ENCODE results near the gene ATP6V0C. TPM values are rescaled to one million over a fixed set of nuclear protein-coding genes. Genes with fewer than 3 reads are reported as not detected.
"Not testable (repeated sequence)": the region's sequence is repeated elsewhere in the genome, so short reads cannot be mapped to it uniquely, and the experiment has no call there.

The ATP6V0C gene
- total RNA-seq, 4 donors from 2014 or later = 63.1 to 218 (median 126) TPM

DNA sequence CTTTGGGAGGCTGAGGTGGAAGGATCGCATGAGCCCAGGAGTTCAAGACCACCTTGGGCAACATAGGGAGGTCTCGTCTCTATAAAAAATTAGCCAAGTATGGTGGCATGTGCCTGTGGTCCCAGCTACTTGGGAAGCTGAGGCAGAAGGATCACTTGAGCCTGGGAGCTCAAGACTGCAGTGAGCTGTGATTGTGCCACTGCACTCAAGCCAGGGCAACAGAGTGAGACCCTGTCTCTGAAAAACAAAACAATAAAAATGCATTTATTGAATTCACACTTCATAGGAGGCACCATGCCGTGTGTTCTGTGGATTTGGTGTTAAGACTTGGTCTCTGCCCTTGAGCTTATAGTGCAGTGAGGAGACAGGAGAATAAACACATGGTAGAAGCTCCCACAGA is 36.4 kb upstream of the ATP6V0C start:
- TF ChIP-seq POLR2A (IDR thresholded peaks at IDR 0.05) = no peak
- TF ChIP-seq, protein P1, sequence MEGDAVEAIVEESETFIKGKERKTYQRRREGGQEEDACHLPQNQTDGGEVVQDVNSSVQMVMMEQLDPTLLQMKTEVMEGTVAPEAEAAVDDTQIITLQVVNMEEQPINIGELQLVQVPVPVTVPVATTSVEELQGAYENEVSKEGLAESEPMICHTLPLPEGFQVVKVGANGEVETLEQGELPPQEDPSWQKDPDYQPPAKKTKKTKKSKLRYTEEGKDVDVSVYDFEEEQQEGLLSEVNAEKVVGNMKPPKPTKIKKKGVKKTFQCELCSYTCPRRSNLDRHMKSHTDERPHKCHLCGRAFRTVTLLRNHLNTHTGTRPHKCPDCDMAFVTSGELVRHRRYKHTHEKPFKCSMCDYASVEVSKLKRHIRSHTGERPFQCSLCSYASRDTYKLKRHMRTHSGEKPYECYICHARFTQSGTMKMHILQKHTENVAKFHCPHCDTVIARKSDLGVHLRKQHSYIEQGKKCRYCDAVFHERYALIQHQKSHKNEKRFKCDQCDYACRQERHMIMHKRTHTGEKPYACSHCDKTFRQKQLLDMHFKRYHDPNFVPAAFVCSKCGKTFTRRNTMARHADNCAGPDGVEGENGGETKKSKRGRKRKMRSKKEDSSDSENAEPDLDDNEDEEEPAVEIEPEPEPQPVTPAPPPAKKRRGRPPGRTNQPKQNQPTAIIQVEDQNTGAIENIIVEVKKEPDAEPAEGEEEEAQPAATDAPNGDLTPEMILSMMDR (IDR thresholded peaks at IDR 0.05) = no peak
- no peak for DNase-seq (ENCODE audit: low spot score in 2 of 2)
- no peak overlapping the region for H3K4me3 ChIP-seq (ENCODE audit: low read depth, poor library complexity, severe bottlenecking)
- intact Hi-C loops (cut with DNase I; ENCODE audit: low total_unique reads) = no loop called here
- 88 to 92% methylated on average over 3 of the region's 3 CpGs for WGBS, 2 donors

DNA sequence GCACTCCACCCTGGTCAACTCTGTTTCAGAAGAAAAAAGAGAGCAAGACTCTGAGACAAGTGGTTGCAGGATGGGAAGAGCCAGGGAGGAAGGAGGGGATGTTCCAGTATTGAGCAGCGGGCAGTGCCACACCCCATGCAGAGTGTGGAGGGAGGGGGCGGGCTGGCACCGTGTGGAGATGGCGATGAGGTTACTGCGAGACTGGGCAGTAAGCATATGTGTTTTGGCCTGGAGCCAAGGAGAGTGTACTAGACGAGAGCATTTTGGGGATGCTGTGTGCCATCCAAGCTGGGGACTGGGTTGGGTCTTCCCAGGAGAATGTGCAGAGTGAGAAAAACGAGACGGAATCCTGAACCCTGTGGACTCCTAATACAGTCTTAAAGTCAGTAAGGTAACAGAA is 35.5 kb upstream of the ATP6V0C start:
- intact Hi-C loops (cut with DNase I; ENCODE audit: low total_unique reads) = no loop called here
- DNase-seq (ENCODE audit: low spot score in 2 of 2) = no peak
- no peak for TF ChIP-seq POLR2A (IDR thresholded peaks at IDR 0.05)
- TF ChIP-seq, protein P1 (IDR thresholded peaks at IDR 0.05) = no peak
- H3K4me3 ChIP-seq (ENCODE audit: low read depth, poor library complexity, severe bottlenecking) = no peak overlapping the region
- WGBS, 2 donors = 57 to 59% methylated on average over 8 of the region's 8 CpGs

- DNase-seq (ENCODE audit: low spot score in 2 of 2); intact Hi-C loops (cut with DNase I; ENCODE audit: low total_unique reads); H3K4me3 ChIP-seq (ENCODE audit: low read depth, poor library complexity, severe bottlenecking): not testable (repeated sequence)
- 94 to 95% methylated on average over 10 of the region's 10 CpGs for WGBS, 2 donors
Observed at GRCh38 chr16:2479996-2480395, 33.8 kb upstream of the ATP6V0C start.

DNA sequence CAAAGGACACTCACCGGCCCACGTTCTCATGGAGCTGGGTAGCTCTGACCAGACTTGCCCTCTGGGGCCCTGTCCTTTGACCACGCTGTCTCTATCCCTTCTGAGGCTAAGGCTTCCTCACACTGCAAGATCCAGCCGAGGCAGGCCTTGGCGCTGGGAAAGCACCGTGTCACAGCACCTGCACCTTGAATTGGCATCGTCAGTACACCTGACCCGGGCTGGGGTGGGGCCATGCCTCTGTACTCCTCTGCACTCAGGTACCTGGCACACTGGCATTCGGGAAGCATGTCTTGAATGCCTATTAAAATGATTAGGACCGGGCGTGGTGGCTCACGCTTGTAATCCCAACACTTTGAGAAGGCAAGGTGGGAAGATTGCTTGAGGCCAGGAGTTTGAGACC is 32.8 kb upstream of the ATP6V0C start:
- H3K4me3 ChIP-seq (ENCODE audit: low read depth, poor library complexity, severe bottlenecking) = no peak overlapping the region
- no peak for TF ChIP-seq POLR2A (IDR thresholded peaks at IDR 0.05)
- TF ChIP-seq, protein P1 (IDR thresholded peaks at IDR 0.05) = no peak
- DNase-seq (ENCODE audit: low spot score in 2 of 2) = no peak
- WGBS, 2 donors = 60 to 63% methylated on average over 12 of the region's 12 CpGs
- intact Hi-C loops (cut with DNase I; ENCODE audit: low total_unique reads) = no loop called here

DNA sequence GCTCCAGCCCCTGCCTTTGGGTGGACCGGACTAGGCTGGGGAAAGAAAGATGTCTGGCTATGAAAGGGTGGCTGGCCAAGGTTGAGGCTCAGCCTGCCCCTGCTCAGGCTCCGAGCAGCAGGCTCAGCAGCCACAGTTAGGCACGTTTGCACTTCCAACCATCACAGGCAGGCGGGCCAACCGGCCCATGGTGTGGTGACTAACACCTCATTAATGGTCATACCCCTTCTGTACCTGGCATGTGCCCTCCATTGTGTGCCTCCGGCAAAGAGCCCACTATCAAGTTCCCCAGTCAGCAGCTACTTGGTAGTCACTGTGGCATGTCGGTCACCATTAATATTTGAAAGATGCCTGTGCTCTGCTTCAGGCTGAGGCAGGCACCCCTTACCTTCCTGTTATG is 32.1 kb upstream of the ATP6V0C start:
- intact Hi-C loops (cut with DNase I; ENCODE audit: low total_unique reads) = no loop called here
- TF ChIP-seq, protein P1 (IDR thresholded peaks at IDR 0.05) = no peak
- no peak for TF ChIP-seq POLR2A (IDR thresholded peaks at IDR 0.05)
- no peak overlapping the region for H3K4me3 ChIP-seq (ENCODE audit: low read depth, poor library complexity, severe bottlenecking)
- WGBS, 2 donors = 65 to 82% methylated on average over 7 of the region's 7 CpGs
- no peak for DNase-seq (ENCODE audit: low spot score in 2 of 2)

DNA sequence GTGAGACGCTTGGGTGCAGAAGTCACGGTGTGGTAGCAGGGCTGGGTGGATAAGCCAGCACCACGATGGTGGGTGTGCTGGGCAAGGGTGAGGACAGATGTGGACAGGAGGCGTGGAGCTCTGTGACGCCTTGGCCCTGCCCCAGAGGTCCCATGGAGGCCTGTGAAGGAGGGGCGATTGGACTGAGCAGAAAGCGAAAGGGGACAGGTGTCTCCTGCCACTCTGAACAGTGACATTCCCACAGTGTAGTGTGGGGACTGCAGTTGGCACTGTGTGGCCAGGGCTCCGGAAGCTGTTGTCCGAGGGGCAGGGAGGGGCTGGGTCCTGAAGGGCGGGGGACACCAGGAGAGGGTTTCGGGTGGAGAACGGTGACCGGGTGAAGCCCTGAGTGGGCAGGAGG is 31.5 kb upstream of the ATP6V0C start:
- TF ChIP-seq POLR2A (IDR thresholded peaks at IDR 0.05) = no peak
- TF ChIP-seq, protein P1 (IDR thresholded peaks at IDR 0.05) = no peak
- no peak for DNase-seq (ENCODE audit: low spot score in 2 of 2)
- no peak overlapping the region for H3K4me3 ChIP-seq (ENCODE audit: low read depth, poor library complexity, severe bottlenecking)
- 46 to 67% methylated on average over 13 of the region's 13 CpGs for WGBS, 2 donors
- intact Hi-C loops (cut with DNase I; ENCODE audit: low total_unique reads) = no loop called here
